ACC112 (cell line): Measurements from ENCODE around the gene INSYN1.
"Not testable (repeated sequence)": the region's sequence is repeated elsewhere in the genome, so short reads cannot be mapped to it uniquely, and the experiment has no call there.

Experiments
- H2AFZ ChIP-seq: fragments of 200-600 bp; sonication (generic); one replicate; pipeline ENCODE4 v1.6.0; 2017; ENCODE audit warnings: antibody characterized with exemption, low read length; ENCODE audit not compliant: unreplicated experiment
- H3K27ac ChIP-seq: fragments of 200-600 bp; sonication (generic); 2 replicates; pipeline ENCODE4 v1.5.1; 2014; ENCODE audit warnings: low read depth, mild to moderate bottlenecking, antibody characterized with exemption, low read length, moderate library complexity
- H3K27me3 ChIP-seq: fragments of 200-600 bp; sonication (generic); 2 replicates; pipeline ENCODE4 v1.6.1; 2014; ENCODE audit warnings: mild to moderate bottlenecking, antibody characterized with exemption, low read length, moderate library complexity, mixed read lengths; ENCODE audit not compliant: insufficient read depth
- H3K36me3 ChIP-seq: fragments of 200-600 bp; sonication (generic); 2 replicates; pipeline ENCODE4 v1.6.1; 2016; ENCODE audit warnings: mild to moderate bottlenecking, antibody characterized with exemption, low read length, moderate library complexity, mixed read lengths; ENCODE audit not compliant: insufficient read depth
- H3K4me1 ChIP-seq: fragments of 200-600 bp; sonication (generic); one replicate; pipeline ENCODE4 v1.6.1; 2016; ENCODE audit warnings: low read length, mixed read lengths; ENCODE audit not compliant: insufficient read depth, unreplicated experiment, control insufficient read depth
- H3K4me3 ChIP-seq: fragments of 200-600 bp; sonication (generic); 2 replicates; pipeline ENCODE4 v1.5.1; 2014; ENCODE audit warnings: mild to moderate bottlenecking, low read depth, low read length
- H3K79me2 ChIP-seq: fragments of 200-600 bp; sonication (generic); one replicate; pipeline ENCODE4 v1.6.0; 2016; ENCODE audit warnings: low read length; ENCODE audit not compliant: control insufficient read depth, unreplicated experiment, insufficient read depth

INSYN1 gene

GRCh38 chr15:73753250-73754130 lies at the start of gene INSYN1:
Gene INSYN1, minus strand, starts transcription at chr15:73753351. Its CDS starts 2,221 bp downstream, at chr15:73751130.
- peak within 1 kb of the TSS; percentile 75 for H2AFZ ChIP-seq
- no peak within 1 kb of the TSS for H3K27ac ChIP-seq

DNA sequence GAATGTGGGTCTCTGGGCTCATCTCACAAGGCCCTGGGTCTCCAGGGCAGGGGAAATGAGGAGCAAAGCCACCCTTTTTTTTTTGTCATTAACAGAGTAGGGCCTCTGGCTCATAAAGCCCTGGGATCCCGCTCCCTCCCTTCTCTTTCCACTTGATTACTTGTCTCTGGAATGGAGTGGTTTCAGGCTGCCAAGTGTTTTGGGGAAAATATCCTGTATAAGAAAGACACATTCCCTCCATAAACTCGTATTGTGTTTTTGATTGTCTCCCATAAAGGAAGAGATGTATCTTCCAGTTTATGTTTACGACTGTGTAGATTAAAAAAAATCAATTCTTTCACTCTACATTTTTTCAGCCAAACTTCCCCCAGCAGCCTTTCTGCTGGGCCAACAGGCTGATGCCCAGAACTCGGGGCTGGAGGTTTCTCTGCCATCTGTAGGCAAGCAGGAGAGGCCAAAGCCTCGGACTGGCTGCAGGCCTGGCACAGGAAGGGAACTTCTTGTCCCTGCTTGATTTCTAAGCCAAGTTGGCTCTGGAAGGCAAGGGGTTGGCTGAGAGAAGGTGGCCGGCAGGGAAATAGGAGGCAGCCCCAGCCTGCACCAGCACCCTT lies 49.4 kb upstream of the INSYN1 start:
- no peak overlapping the region for H2AFZ ChIP-seq
- no peak overlapping the region for H3K4me3 ChIP-seq
- no peaks in the 10 kb centered on the region for H3K36me3 ChIP-seq
- H3K27me3 ChIP-seq, result no peaks in the 10 kb centered on the region
- H3K4me1 ChIP-seq, result peaks cover 32% of the 10 kb centered on the region
- no peaks in the 10 kb centered on the region for H3K79me2 ChIP-seq
- H3K27ac ChIP-seq, result no peak overlapping the region

More at GRCh38 chr15:73753250-73754130, at the start of gene INSYN1:
- H3K4me1 ChIP-seq, result no peaks in the 10 kb centered on the region
- H3K27me3 ChIP-seq, result peaks cover 41% of the 10 kb centered on the region
- peak within 1 kb of the TSS; percentile 85 for H3K4me3 ChIP-seq
- no peaks in the 10 kb centered on the region for H3K36me3 ChIP-seq
- no peaks in the 10 kb centered on the region for H3K79me2 ChIP-seq

DNA sequence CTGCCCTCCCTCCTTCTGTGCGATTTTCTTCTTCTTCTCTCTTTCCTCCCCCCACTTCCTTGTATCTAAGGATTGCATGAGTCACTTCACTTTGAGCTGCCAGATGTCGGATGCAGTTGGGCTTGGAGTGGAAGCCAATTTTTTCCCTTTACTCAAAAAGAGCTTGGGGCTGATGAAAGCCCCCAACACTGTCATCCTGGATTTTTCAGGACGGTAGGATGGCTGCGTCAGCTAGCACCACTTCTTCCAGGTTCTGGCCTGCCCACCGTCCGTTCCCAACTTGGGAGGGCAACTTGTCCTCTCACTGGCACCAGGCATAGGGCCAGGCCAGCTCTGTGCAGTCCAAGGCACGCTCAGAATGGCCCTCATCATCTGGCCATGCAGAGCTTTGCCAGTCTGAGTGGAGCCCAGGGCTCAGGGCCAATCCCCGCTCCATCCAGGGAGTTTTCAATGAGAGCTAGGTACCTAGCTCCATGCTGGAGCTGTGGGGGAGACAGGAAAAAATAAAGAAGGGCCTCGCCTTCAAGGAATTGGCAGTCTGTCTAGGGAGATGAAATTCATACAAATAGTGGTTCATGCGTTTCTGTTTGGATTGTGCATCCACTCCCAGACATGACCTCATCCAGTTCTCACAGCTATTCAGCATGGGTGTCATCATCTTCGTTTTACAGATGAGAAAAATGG lies 47.7 kb upstream of the INSYN1 start:
- H3K27me3 ChIP-seq, result no peaks in the 10 kb centered on the region
- H2AFZ ChIP-seq, result no peak overlapping the region
- no peaks in the 10 kb centered on the region for H3K36me3 ChIP-seq
- peak overlapping the region; percentile 62 for H3K27ac ChIP-seq
- H3K79me2 ChIP-seq, result no peaks in the 10 kb centered on the region
- H3K4me1 ChIP-seq, result peaks cover 32% of the 10 kb centered on the region
- 0 out of 2 replicates have a peak overlapping the region, but pooled peaks have one; percentile 17 for H3K4me3 ChIP-seq

DNA sequence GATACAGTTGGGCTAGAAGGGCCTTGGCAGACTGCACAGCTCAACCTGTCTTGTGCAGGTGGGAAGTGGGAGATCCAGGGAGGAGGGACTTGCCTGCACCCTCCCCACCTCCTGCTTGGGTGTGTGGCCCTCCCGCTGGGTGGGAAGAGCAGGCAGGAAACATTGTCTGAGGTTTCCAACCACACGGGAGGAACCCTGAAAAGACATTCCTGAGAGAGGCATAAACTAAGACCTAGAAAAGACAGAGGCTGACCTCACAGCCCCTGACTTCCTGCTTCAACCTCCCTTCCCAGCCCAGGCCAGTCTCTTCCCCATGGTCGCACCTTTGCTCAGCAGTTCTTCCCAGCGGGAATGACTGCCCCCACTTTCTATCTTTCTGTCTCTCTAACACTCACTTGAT lies 46.3 kb upstream of the INSYN1 start:
- no peaks in the 10 kb centered on the region for H3K27me3 ChIP-seq
- H2AFZ ChIP-seq, result no peak overlapping the region
- no peak overlapping the region for H3K4me3 ChIP-seq
- no peaks in the 10 kb centered on the region for H3K79me2 ChIP-seq
- no peaks in the 10 kb centered on the region for H3K36me3 ChIP-seq
- no peak overlapping the region for H3K27ac ChIP-seq
- H3K4me1 ChIP-seq, result peaks cover 32% of the 10 kb centered on the region

- Histone ChIP-seq H2AFZ (no peak overlapping the region), H3K27ac (no peak overlapping the region), H3K4me1 (peaks cover 32% of the 10 kb centered on the region), H3K27me3 (no peaks in the 10 kb centered on the region), H3K79me2 (no peaks in the 10 kb centered on the region), H3K36me3 (no peaks in the 10 kb centered on the region), H3K4me3 (no peak overlapping the region)
Observed at GRCh38 chr15:73797366-73798158, 44.4 kb upstream of the INSYN1 start.

DNA sequence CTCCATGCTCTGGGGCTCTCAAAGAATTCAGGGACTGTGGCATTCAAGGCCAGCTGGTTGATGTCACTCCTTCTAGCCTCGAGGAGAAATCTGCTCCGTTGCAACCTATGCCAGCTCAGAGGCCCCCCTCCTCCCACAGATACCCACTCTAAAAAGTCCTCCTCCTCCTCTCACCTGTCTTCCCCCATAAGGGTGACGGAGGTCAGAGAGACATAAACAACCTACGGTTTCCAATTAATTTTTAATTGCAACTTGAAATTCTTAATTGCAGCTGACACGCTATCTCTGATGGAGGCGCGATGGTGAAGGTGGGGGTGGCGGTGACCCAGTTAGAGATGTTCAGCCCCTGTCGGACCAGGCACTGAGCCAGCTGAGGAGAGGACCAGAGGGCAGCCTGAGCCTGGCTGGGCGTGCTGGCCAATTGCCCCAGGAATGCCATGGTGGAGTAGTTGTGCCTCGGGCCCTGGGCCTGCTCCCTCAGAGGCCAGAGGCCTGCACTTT lies 43.2 kb upstream of the INSYN1 start:
- Histone ChIP-seq H3K79me2 (no peaks in the 10 kb centered on the region), H3K27me3 (no peaks in the 10 kb centered on the region), H3K4me3 (no peak overlapping the region), H3K36me3 (no peaks in the 10 kb centered on the region), H2AFZ (no peak overlapping the region), H3K4me1 (peaks cover 26% of the 10 kb centered on the region), H3K27ac (no peak overlapping the region)

DNA sequence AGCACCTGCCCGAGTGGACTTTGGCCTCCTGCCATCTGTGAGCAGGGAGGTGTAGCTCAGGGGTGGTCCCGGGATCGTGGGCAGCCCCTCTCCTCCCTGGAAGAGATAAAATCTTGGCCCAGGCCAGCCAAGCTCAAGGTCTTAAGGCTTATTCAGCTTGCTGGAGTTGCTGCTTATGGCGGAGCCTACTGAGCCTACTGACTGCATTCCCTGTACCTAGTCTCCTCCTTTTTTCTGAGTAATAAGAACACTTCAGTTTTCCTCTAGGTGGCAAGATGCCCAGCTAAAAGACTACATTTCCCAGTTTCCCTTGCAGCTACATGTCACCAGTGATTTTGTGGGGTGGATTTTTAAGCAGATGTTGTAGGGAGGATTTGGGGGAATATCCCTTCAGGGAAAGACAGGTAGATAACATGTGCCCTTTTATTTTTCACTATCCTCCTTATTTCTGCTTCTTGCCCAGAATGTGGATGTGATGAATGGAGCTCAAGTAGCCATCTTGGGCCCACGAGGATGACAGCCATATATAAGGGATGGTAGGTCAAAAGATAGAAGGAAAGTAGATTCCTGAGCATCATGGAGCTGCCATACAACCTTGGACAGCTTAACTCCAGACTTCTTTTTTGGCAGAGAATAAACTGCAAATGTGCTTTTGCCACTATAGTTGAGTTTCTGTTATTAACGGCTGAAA lies 41.4 kb upstream of the INSYN1 start:
- no peak overlapping the region for H3K27ac ChIP-seq

DNA sequence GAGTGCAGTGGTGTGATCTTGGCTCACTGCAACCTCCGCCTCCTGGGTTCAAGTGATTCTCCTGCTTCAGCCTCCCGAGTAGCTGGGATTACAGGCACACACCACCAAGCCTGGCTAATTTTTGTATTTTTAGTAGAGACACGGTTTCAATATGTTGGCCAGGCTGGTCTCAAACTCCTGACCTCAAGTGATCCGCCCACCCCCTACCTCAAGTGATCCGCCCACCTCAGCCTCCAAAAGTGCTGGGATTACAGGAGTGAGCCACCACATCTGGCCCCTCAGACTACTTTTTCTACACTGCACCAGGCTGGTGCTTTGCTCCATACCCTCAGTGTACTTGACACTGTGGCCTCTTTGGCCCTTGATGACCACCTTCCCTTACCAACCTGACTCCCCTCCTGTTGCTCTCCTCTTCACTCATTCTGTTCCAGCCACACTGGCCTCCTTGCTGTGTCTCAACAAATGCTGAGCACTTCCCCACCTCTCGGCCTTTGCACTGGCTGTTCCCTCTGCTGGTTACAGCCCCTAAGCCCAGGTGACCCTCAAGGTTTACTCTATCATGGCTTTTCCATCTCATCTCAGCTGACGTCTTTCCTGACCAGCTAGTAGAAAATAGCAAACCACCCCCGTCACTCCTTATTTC lies 39.9 kb upstream of the INSYN1 start:
- not testable (repeated sequence) for H3K4me1 ChIP-seq, H2AFZ ChIP-seq, H3K4me3 ChIP-seq, H3K36me3 ChIP-seq, H3K27ac ChIP-seq, H3K79me2 ChIP-seq, H3K27me3 ChIP-seq

More for the DNA sequence above, 41.4 kb upstream of the INSYN1 start:
- Histone ChIP-seq H3K4me3 (no peak overlapping the region), H3K79me2 (no peaks in the 10 kb centered on the region), H3K27me3 (no peaks in the 10 kb centered on the region), H3K4me1 (peaks cover 8% of the 10 kb centered on the region), H3K36me3 (no peaks in the 10 kb centered on the region), H2AFZ (no peak overlapping the region)

- Histone ChIP-seq H3K27me3 (no peaks in the 10 kb centered on the region), H2AFZ (no peak overlapping the region), H3K36me3 (no peaks in the 10 kb centered on the region)
Observed at GRCh38 chr15:73792415-73792814, 39.3 kb upstream of the INSYN1 start.

More at GRCh38 chr15:73792415-73792814, 39.3 kb upstream of the INSYN1 start:
- Histone ChIP-seq H3K4me1 (no peaks in the 10 kb centered on the region), H3K27ac (no peak overlapping the region), H3K4me3 (no peak overlapping the region), H3K79me2 (no peaks in the 10 kb centered on the region)
